Astrocyte (in vitro differentiated cells and primary cell): ENCODE results near the gene CRADD. TPM values are rescaled to one million over a fixed set of nuclear protein-coding genes. Genes with fewer than 3 reads are reported as not detected.

Source experiments
- DNase-seq: peaks from one replicate; pipeline ENCODE4 v3.0.0-alpha.2; 2010; ENCODE audit warnings: low read depth
- FAIRE-seq: peaks from 2 replicates; lab custom pipeline; 2011; peaks lifted over from hg19 to GRCh38; lab: Jason Lieb, UNC
- H2AFZ ChIP-seq: 2 replicates; pipeline ENCODE4 v1.6.0; 2012; ENCODE audit warnings: low read depth, low read length, inconsistent platforms
- H3K27ac ChIP-seq: 2 replicates; pipeline ENCODE4 v1.5.1; 2011; ENCODE audit warnings: low read depth, low read length, inconsistent platforms
- H3K27me3 ChIP-seq: 2 replicates; pipeline ENCODE4 v1.6.0; 2011; ENCODE audit warnings: low read length, inconsistent platforms; ENCODE audit not compliant: insufficient read depth
- H3K36me3 ChIP-seq: 2 replicates; pipeline ENCODE4 v1.5.1; 2011; ENCODE audit warnings: low read length, inconsistent platforms; ENCODE audit not compliant: insufficient read depth
- H3K4me1 ChIP-seq: 2 replicates; pipeline ENCODE4 v1.5.1; 2011; ENCODE audit warnings: low read length, inconsistent platforms; ENCODE audit not compliant: insufficient read depth
- H3K4me2 ChIP-seq: 2 replicates; pipeline ENCODE4 v1.6.0; 2012; ENCODE audit warnings: low read length, inconsistent platforms
- H3K4me3 ChIP-seq: 2 replicates; pipeline ENCODE4 v1.5.1; 2011; ENCODE audit warnings: low read depth, mild to moderate bottlenecking, low read length, inconsistent platforms; ENCODE audit not compliant: insufficient read depth
- H3K79me2 ChIP-seq: 2 replicates; pipeline ENCODE4 v1.6.0; 2012; ENCODE audit warnings: mild to moderate bottlenecking, low read length, inconsistent platforms; ENCODE audit not compliant: insufficient read depth
- H3K9ac ChIP-seq: 2 replicates; pipeline ENCODE4 v1.6.0; 2012; ENCODE audit warnings: mild to moderate bottlenecking, low read length, inconsistent platforms
- H3K9me3 ChIP-seq: 2 replicates; pipeline ENCODE4 v1.5.1; 2012; ENCODE audit warnings: low read depth, mild to moderate bottlenecking, low read length, inconsistent platforms; ENCODE audit not compliant: insufficient read depth
- H4K20me1 ChIP-seq: 2 replicates; pipeline ENCODE4 v1.6.0; 2012; ENCODE audit warnings: low read length, inconsistent platforms; ENCODE audit not compliant: insufficient read depth
- H3K27ac Mint-ChIP-seq: one replicate; pipeline ENCODE4 v1.8.0; 2021; ENCODE audit warnings: mild to moderate bottlenecking, mixed read lengths; ENCODE audit not compliant: unreplicated experiment
- H3K27me3 Mint-ChIP-seq: one replicate; pipeline ENCODE4 v1.8.0; 2021; ENCODE audit warnings: low read depth, mixed read lengths; ENCODE audit not compliant: unreplicated experiment
- H3K36me3 Mint-ChIP-seq: one replicate; pipeline ENCODE4 v1.8.0; 2021; ENCODE audit warnings: low read depth, mixed read lengths; ENCODE audit not compliant: unreplicated experiment
- H3K4me1 Mint-ChIP-seq: one replicate; pipeline ENCODE4 v1.8.0; 2021; ENCODE audit warnings: low read depth, mixed read lengths; ENCODE audit not compliant: unreplicated experiment
- H3K4me3 Mint-ChIP-seq: one replicate; pipeline ENCODE4 v1.8.0; 2021; ENCODE audit warnings: mild to moderate bottlenecking, moderate library complexity, mixed read lengths; ENCODE audit not compliant: unreplicated experiment
- H3K9me3 Mint-ChIP-seq: one replicate; pipeline ENCODE4 v1.8.0; 2021; ENCODE audit warnings: mild to moderate bottlenecking, mixed read lengths; ENCODE audit not compliant: unreplicated experiment
- EZH2 ChIP-seq: IDR thresholded peaks from 2 replicates; pipeline ENCODE4 v1.6.1; 2012; ENCODE audit warnings: mild to moderate bottlenecking, low read length, inconsistent platforms; ENCODE audit not compliant: insufficient read depth
- total RNA-seq: library from RNA; stranded (reverse); gene quantifications from 2 replicates; pipeline ENCODE4 v1.2.1, GENCODE V29; 2021
- TF ChIP-seq, protein P1 (sequence below): IDR thresholded peaks from 2 replicates; pipeline ENCODE4 v1.5.1; 2011; ENCODE audit warnings: low read depth, mild to moderate bottlenecking, inconsistent platforms, low read length, moderate library complexity; ENCODE audit not compliant: insufficient read depth

CRADD gene
- total RNA-seq, 1 donor from 2014 or later = 8.8 TPM

DNA sequence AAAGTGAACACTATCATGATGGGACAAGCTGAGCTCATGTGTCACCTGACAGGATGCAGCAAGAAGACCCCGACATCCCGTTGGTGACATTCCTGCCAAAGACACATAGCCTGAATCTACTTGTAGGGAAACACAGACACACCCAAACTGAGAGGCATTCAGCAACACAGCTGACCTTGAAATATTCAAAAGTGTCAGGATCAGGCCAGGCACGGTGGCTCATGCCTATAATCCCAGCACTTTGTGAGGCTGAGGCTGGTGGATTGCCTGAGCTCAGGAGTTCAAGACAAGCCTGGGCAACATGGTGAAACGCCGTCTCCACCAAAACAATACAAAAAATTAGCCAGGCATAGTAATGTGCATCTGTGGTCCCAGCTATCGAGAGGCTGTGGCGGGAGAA lies 239.2 kb downstream of the CRADD start:
- no peak for TF ChIP-seq EZH2
- TF ChIP-seq, protein P1, sequence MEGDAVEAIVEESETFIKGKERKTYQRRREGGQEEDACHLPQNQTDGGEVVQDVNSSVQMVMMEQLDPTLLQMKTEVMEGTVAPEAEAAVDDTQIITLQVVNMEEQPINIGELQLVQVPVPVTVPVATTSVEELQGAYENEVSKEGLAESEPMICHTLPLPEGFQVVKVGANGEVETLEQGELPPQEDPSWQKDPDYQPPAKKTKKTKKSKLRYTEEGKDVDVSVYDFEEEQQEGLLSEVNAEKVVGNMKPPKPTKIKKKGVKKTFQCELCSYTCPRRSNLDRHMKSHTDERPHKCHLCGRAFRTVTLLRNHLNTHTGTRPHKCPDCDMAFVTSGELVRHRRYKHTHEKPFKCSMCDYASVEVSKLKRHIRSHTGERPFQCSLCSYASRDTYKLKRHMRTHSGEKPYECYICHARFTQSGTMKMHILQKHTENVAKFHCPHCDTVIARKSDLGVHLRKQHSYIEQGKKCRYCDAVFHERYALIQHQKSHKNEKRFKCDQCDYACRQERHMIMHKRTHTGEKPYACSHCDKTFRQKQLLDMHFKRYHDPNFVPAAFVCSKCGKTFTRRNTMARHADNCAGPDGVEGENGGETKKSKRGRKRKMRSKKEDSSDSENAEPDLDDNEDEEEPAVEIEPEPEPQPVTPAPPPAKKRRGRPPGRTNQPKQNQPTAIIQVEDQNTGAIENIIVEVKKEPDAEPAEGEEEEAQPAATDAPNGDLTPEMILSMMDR = no peak
- DNase-seq (no peak), FAIRE-seq (no peak)
- H2AFZ ChIP-seq = no peak overlapping the region
- H3K36me3 ChIP-seq = no peaks in the 10 kb centered on the region
- no peak overlapping the region for H3K4me2 ChIP-seq
- no peak overlapping the region for H3K4me3 ChIP-seq
- no peaks in the 10 kb centered on the region for H3K9me3 ChIP-seq
- H3K27ac ChIP-seq = no peak overlapping the region
- H3K27me3 ChIP-seq = no peaks in the 10 kb centered on the region
- H4K20me1 ChIP-seq = no peaks in the 10 kb centered on the region
- H3K4me3 Mint-ChIP-seq = no peak overlapping the region
- no peak overlapping the region for H3K27ac Mint-ChIP-seq
- peaks cover 4% of the 10 kb centered on the region for H3K4me1 Mint-ChIP-seq
- H3K36me3 Mint-ChIP-seq = no peaks in the 10 kb centered on the region
- peaks cover 5% of the 10 kb centered on the region for H3K9me3 Mint-ChIP-seq
- H3K9ac ChIP-seq = no peak overlapping the region
- no peaks in the 10 kb centered on the region for H3K79me2 ChIP-seq
- H3K4me1 ChIP-seq = peaks cover 19% of the 10 kb centered on the region
- H3K27me3 Mint-ChIP-seq = peaks cover 2% of the 10 kb centered on the region

DNA sequence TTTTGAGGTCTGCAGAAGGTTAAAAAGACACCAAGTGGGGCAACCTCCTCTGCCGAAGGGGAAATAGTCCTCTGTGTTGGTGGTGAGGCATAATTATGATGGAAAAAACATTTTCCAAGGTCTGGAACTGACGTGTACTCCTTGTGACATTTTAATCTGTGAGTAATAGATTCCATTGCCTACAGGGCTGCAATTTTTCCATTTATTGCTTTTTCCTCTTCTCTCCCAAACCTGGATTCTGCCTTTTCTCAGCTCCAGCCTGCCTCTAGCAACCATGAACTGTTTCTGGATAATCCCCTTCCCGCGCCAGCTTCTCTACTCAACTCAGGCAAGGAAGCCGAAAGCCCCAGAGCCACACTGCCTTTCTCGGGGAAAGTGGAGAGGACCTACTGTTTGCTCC lies 241.1 kb downstream of the CRADD start:
- peak overlapping the region; percentile 9 for H3K9ac ChIP-seq
- no peaks in the 10 kb centered on the region for H3K36me3 ChIP-seq
- no peaks in the 10 kb centered on the region for H3K79me2 ChIP-seq
- DNase-seq (peak; percentile 69), FAIRE-seq (no peak)
- no peaks in the 10 kb centered on the region for H4K20me1 ChIP-seq
- H3K27me3 ChIP-seq = no peaks in the 10 kb centered on the region
- no peak overlapping the region for H2AFZ ChIP-seq
- Mint-ChIP-seq H3K27me3 (peaks cover 2% of the 10 kb centered on the region), H3K36me3 (no peaks in the 10 kb centered on the region), H3K27ac (no peak overlapping the region), H3K4me1 (peaks cover 3% of the 10 kb centered on the region), H3K9me3 (peaks cover 2% of the 10 kb centered on the region), H3K4me3 (no peak overlapping the region)
- no peak for TF ChIP-seq EZH2
- TF ChIP-seq, protein P1 = no peak
- H3K27ac ChIP-seq = peak overlapping the region; percentile 63
- no peaks in the 10 kb centered on the region for H3K9me3 ChIP-seq
- peaks cover 18% of the 10 kb centered on the region for H3K4me1 ChIP-seq
- H3K4me2 ChIP-seq = no peak overlapping the region
- no peak overlapping the region for H3K4me3 ChIP-seq

DNA sequence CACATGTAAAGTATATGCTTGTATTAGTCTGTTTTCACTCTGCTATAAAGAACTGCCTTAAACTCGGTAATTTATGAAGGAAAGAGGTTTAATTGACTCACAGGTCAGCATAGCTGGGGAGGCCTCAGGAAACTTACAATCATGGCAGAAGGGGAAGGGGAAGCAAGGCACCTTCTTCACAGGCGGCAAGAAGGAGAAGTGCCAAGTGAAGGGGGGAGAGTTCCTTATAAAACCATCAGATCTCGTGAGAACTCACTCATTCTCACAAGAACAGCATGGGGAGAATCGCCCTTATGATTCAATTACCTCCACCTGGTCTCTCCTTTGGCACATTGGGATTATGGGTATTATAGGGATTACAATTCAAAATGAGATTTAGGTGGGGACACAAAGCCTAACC lies 241.7 kb downstream of the CRADD start:
- H3K79me2 ChIP-seq = no peaks in the 10 kb centered on the region
- TF ChIP-seq, protein P1 = no peak
- TF ChIP-seq EZH2 = no peak
- peaks cover 2% of the 10 kb centered on the region for H3K27me3 Mint-ChIP-seq
- H3K4me2 ChIP-seq = no peak overlapping the region
- no peaks in the 10 kb centered on the region for H3K27me3 ChIP-seq
- DNase-seq (no peak), FAIRE-seq (no peak)
- no peaks in the 10 kb centered on the region for H3K36me3 Mint-ChIP-seq
- no peak overlapping the region for H3K9ac ChIP-seq
- no peaks in the 10 kb centered on the region for H4K20me1 ChIP-seq
- H2AFZ ChIP-seq = no peak overlapping the region
- H3K4me1 ChIP-seq = peaks cover 14% of the 10 kb centered on the region
- H3K9me3 ChIP-seq = no peaks in the 10 kb centered on the region
- H3K4me3 ChIP-seq = no peak overlapping the region
- peaks cover 2% of the 10 kb centered on the region for H3K9me3 Mint-ChIP-seq
- H3K4me3 Mint-ChIP-seq = no peak overlapping the region
- no peak overlapping the region for H3K27ac Mint-ChIP-seq
- H3K4me1 Mint-ChIP-seq = peaks cover 1% of the 10 kb centered on the region
- H3K27ac ChIP-seq = no peak overlapping the region
- no peaks in the 10 kb centered on the region for H3K36me3 ChIP-seq
